ENCODE data around the gene MYBPH.

The MYBPH gene

DNA sequence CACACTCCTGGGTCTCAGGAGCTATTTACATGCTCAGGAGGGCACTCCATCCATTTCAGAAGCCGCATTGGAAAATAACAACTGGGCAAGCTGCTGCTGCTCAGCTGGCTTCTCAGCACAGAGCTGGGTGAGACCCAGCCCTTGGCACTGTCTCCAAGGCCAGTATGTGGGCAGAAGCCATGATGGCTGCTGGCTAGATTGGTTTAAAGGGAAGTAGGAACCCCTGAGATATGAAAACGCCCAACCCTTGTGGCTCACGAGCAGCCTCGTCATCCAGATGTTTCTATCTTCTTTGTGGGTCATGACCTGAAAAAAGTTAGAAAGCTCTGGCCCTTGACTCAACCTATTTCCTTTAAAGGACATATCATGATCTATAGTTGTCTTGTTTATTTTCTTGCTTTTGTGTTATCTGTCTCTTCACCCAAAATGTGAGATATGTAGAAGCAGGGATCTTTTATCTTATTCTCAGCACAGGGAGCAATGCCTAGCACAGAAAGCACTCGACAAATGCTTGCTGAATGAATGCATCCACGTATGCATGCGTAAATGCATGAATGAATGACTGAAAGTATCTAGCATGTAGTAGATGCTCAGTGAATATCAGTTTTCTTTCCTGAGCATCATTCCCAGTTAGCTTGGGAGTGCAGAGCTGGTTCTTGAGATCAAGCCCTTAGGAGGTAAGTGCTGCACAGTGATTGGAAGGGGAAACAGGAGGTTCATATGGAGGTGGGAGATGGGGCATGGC, 11.6 kb downstream of the MYBPH start:
- H3K4me1 ChIP-seq (ENCODE audit: insufficient read depth, low read length), result no peaks in the 10 kb centered on the region
- no peaks in the 10 kb centered on the region for H3K27me3 ChIP-seq (ENCODE audit: insufficient read depth, low read length)
- H2AFZ ChIP-seq (ENCODE audit: low read depth, low read length), result no peak overlapping the region
- no peaks in the 10 kb centered on the region for H3K36me3 ChIP-seq (ENCODE audit: insufficient read depth, low read length)
- H3K9me3 ChIP-seq (ENCODE audit: low read length), result peaks cover 4% of the 10 kb centered on the region
- H3K4me3 ChIP-seq (ENCODE audit: low read length), result no peak overlapping the region

DNA sequence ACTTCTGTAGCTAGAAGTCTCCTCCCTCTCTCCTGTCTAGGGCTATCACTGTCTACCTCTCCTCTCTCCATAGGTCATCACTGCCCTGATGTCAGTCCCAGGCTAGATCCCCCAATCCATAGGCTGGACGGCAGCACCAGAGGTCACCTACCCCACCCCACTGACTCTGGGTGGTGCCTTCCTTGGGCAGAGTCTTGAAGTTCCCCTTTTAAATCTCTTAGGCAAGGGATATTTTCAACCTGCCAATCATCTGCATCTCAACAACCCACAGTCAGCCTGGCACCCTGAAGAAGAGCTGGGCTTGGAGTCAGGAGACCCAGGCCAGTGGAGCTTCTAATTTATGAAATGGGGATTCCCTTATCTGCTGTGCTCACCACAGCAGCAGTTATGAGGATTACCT, 13.2 kb downstream of the MYBPH start:
- H2AFZ ChIP-seq (ENCODE audit: low read depth, low read length), result no peak overlapping the region
- no peaks in the 10 kb centered on the region for H3K36me3 ChIP-seq (ENCODE audit: insufficient read depth, low read length)
- no peaks in the 10 kb centered on the region for H3K27me3 ChIP-seq (ENCODE audit: insufficient read depth, low read length)
- H3K4me1 ChIP-seq (ENCODE audit: insufficient read depth, low read length), result no peaks in the 10 kb centered on the region
- no peak overlapping the region for H3K4me3 ChIP-seq (ENCODE audit: low read length)
- H3K9me3 ChIP-seq (ENCODE audit: low read length), result peaks cover 4% of the 10 kb centered on the region

DNA sequence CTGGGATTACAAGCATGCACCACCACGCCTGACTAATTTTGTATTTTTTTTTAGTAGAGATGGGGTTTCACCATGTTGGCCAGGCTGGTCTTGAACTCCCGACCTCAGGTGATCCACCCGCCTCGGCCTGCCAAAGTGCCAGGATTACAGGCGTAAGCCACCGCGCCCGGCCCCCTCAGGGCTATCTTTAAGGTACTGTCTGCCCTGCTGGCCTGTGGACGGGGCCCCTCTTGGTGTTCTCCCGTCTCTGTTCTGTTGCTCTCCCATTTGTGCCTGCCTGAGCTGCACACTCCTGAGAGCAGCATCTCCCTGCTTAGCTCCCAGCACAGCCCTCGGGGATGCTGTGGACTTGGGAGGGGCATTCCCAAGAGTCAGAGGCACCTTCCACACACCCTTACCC, 13.9 kb downstream of the MYBPH start:
- Histone ChIP-seq H3K36me3 (ENCODE audit: insufficient read depth, low read length) (no peaks in the 10 kb centered on the region), H3K4me1 (ENCODE audit: insufficient read depth, low read length) (no peaks in the 10 kb centered on the region), H3K9me3 (ENCODE audit: low read length) (peaks cover 4% of the 10 kb centered on the region), H3K4me3 (ENCODE audit: low read length) (no peak overlapping the region), H3K27me3 (ENCODE audit: insufficient read depth, low read length) (no peaks in the 10 kb centered on the region), H2AFZ (ENCODE audit: low read depth, low read length) (no peak overlapping the region)

DNA sequence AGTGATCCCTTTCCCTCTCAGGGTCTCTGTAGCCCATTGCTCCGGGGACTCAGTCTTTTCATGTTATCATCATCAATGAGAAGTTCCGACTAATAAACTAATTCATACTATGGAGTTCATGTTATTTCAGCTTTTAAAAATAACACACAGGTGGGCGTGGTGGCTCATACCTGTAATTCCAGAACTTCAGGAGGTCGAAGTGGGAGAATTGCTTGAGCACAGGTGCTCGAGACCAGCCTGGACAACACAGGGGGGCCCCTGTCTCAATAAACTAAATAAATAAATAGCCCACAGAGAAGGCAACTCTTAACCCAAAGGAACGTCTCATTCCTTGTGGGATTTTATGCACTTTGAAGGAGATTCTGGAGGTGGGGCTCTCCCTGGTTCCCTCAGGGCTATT, 14.5 kb downstream of the MYBPH start:
- Histone ChIP-seq H3K36me3 (ENCODE audit: insufficient read depth, low read length) (no peaks in the 10 kb centered on the region), H3K27me3 (ENCODE audit: insufficient read depth, low read length) (no peaks in the 10 kb centered on the region), H3K4me3 (ENCODE audit: low read length) (no peak overlapping the region), H3K9me3 (ENCODE audit: low read length) (peaks cover 3% of the 10 kb centered on the region), H3K4me1 (ENCODE audit: insufficient read depth, low read length) (no peaks in the 10 kb centered on the region), H2AFZ (ENCODE audit: low read depth, low read length) (no peak overlapping the region)

DNA sequence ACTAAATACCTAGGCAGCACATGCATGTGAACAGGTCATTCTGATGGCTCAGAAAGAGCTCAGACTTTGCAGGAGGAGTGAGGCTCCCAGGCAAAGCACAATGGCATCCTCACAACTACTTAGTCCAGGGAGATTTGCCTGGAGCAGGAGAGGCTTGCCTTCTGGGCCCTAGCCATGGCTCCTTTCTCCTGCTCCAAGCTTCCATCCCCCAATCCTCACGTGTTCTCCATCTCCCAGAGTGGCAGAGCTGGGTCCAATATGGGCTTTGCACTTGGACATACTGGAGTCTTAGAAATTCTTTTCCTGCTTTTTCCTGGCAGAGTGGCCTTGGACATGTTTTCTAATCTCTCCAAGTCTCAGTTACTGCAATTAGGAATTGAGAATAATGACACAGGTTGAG, 15.8 kb downstream of the MYBPH start:
- Histone ChIP-seq H2AFZ (ENCODE audit: low read depth, low read length) (no peak overlapping the region), H3K27me3 (ENCODE audit: insufficient read depth, low read length) (no peaks in the 10 kb centered on the region), H3K36me3 (ENCODE audit: insufficient read depth, low read length) (no peaks in the 10 kb centered on the region), H3K4me3 (ENCODE audit: low read length) (no peak overlapping the region), H3K4me1 (ENCODE audit: insufficient read depth, low read length) (no peaks in the 10 kb centered on the region), H3K9me3 (ENCODE audit: low read length) (no peaks in the 10 kb centered on the region)

DNA sequence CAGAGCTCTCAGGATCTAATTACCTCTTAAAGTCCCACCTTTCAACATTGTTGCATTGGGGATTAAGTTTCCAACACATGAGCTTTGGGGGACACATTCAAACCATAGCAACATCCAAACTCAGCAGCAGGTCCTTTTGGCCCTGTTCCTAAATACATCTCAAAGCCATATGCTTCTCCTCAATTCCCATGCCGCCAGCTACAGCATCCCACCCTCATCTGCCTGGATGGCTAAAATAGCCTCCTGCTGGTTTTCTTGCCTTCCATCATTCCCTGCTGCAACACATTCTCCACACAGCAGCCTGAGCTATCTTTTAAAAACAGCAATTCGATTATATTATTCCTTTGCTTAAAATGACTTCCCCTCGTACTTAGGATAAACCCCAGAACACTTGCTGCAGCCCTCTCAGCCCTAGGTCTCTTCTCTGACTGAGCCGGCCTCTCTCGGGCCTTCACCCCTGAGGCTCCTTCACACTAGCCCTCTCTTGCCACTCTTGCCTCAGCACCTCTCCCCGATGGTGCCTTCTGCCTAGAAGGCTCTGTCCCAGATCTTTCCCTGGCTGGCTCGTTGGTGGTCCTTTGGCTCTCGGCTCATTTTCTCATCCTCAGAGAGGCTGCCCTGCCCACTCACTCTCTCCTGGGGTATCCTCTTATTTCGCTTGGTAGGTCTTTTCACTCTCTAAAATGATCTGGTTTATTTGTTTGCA, 16.5 kb downstream of the MYBPH start:
- no peaks in the 10 kb centered on the region for H3K27me3 ChIP-seq (ENCODE audit: insufficient read depth, low read length)
- H3K9me3 ChIP-seq (ENCODE audit: low read length), result no peaks in the 10 kb centered on the region
- no peak overlapping the region for H3K4me3 ChIP-seq (ENCODE audit: low read length)
- H2AFZ ChIP-seq (ENCODE audit: low read depth, low read length), result no peak overlapping the region
- H3K36me3 ChIP-seq (ENCODE audit: insufficient read depth, low read length), result no peaks in the 10 kb centered on the region
- no peaks in the 10 kb centered on the region for H3K4me1 ChIP-seq (ENCODE audit: insufficient read depth, low read length)

DNA sequence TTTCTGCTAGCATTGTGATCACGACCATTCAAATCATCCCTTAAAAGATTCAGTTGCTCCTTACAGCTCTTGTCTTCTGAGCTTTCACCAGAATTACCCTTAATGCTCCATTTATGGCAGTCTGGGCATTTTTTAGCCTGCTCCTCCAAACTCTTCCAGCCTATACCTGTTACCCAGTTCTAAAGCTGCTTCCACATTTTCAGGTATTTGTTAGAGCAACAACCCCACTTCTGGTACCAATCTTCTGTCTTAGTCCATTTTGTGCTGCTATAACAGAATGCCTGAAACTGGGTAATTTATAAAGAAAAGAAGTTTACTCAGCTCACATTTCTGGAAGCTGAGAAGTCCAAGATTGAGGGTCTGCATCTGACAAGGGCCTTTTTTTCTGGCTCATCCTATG, 17.2 kb downstream of the MYBPH start:
- H3K9me3 ChIP-seq (ENCODE audit: low read length), result no peaks in the 10 kb centered on the region
- H3K4me1 ChIP-seq (ENCODE audit: insufficient read depth, low read length), result peaks cover 3% of the 10 kb centered on the region
- H3K27me3 ChIP-seq (ENCODE audit: insufficient read depth, low read length), result no peaks in the 10 kb centered on the region
- H3K36me3 ChIP-seq (ENCODE audit: insufficient read depth, low read length), result no peaks in the 10 kb centered on the region
- no peak overlapping the region for H3K4me3 ChIP-seq (ENCODE audit: low read length)
- no peak overlapping the region for H2AFZ ChIP-seq (ENCODE audit: low read depth, low read length)

DNA sequence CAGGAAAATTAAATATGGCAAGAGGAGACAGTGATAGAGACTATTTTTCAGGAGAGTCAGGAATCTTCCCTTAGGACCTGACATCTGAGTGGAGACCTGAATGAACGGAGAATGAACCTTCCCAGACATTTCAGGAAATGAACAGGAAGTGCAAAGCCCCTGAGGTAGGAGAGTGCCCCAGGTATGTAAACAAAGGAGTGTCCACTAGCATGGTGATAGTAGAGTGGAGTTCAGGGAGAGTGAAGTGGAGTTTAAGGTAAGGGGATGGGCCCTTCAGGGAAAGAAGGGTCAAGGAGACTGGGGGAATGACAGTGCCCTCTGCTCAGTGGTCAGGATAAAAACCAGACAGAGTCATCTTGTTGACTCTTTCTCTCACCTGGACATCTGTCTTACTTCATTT, 19.3 kb downstream of the MYBPH start:
- Histone ChIP-seq H2AFZ (ENCODE audit: low read depth, low read length) (no peak overlapping the region), H3K4me1 (ENCODE audit: insufficient read depth, low read length) (peaks cover 19% of the 10 kb centered on the region), H3K36me3 (ENCODE audit: insufficient read depth, low read length) (no peaks in the 10 kb centered on the region), H3K9me3 (ENCODE audit: low read length) (no peaks in the 10 kb centered on the region), H3K27me3 (ENCODE audit: insufficient read depth, low read length) (no peaks in the 10 kb centered on the region), H3K4me3 (ENCODE audit: low read length) (no peak overlapping the region)

DNA sequence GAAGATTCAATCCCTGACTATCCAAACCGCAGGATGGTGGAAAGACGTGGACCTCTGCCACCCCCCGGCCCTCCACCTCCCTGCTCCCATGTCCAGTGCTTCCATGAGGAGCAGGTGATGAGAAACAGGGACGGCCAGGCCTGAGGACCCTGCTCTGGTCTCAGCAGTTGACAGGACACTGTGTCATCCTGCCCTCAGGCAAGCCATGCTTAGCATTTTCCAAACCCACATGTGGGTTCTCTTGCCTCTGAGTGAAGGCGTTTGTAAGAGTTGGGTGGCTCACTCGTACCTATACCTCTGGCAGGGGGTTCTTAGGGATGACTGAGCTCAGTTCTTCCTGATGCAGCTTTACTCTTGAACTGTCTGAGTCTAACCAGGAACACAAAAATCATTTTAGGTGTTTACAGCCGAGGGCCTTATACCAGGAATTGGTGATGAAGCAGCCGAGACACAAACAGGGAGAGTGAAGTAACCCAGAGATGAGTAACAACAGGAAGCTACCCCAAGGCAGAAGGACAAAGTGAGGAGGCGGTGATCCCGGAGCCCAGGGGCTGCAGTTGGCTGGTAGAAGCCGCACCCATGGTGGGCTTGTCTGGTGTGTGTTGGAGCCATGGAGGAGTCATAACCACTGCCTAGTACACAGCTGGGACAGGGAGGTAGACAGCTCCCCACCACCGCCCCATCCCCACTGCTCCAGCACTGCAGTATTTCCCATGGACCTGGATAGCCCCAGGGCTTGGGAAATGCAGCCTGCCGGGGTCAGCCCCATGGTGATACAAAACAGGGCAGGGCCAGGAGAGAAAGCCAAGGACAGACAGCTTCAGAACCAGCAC, 21.4 kb downstream of the MYBPH start:
- no peaks in the 10 kb centered on the region for H3K36me3 ChIP-seq (ENCODE audit: insufficient read depth, low read length)
- H2AFZ ChIP-seq (ENCODE audit: low read depth, low read length), result no peak overlapping the region
- no peaks in the 10 kb centered on the region for H3K9me3 ChIP-seq (ENCODE audit: low read length)
- peaks cover 19% of the 10 kb centered on the region for H3K4me1 ChIP-seq (ENCODE audit: insufficient read depth, low read length)
- H3K27me3 ChIP-seq (ENCODE audit: insufficient read depth, low read length), result no peaks in the 10 kb centered on the region
- no peak overlapping the region for H3K4me3 ChIP-seq (ENCODE audit: low read length)

DNA sequence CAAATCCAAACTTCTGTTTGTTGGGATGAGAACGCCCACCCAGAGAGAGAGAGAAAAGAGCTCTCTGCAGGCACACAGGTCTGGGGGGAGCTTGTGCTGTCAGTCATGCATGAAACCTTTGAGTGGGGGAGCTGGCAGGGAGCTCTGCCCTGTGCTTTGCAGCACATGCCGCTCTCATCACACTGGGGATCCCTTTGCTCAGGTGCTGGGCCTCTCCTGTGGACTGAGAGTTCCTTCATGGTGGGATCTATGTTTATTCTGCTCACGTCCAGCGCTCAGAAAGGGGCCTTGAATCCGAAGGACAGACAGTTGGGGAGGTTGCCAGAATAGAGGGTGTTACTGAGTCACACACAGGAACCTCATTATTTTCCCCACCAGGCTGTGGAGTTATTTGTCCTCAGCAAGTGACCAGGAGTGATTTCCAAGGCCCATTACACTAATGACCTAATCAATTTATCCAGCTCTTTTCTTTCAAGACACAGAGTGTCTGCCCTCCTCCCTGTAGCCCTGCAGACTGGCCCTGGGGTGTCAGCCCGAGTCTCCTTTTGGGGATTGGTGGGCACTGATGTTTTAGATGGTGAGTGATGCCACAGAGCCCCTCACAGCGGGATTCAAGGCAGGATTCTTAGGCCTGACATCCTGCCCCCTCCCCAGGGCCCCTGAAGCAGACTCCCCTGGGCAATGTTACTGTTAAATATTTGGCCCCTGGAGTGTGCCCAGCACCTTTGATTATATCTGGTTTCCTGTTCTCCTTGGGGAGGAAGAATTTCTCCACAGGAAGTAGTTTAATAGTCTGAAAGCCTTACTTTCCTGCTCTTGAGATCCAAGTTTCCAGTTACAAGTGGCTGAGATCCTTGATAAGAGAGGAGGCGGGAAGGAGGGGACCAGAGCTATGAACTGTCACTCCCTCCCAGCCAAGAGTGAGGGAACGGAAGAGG, 22.3 kb downstream of the MYBPH start:
- Histone ChIP-seq H3K9me3 (ENCODE audit: low read length) (no peaks in the 10 kb centered on the region), H3K4me1 (ENCODE audit: insufficient read depth, low read length) (peaks cover 19% of the 10 kb centered on the region), H3K36me3 (ENCODE audit: insufficient read depth, low read length) (no peaks in the 10 kb centered on the region), H2AFZ (ENCODE audit: low read depth, low read length) (no peak overlapping the region), H3K27me3 (ENCODE audit: insufficient read depth, low read length) (no peaks in the 10 kb centered on the region), H3K4me3 (ENCODE audit: low read length) (no peak overlapping the region)

DNA sequence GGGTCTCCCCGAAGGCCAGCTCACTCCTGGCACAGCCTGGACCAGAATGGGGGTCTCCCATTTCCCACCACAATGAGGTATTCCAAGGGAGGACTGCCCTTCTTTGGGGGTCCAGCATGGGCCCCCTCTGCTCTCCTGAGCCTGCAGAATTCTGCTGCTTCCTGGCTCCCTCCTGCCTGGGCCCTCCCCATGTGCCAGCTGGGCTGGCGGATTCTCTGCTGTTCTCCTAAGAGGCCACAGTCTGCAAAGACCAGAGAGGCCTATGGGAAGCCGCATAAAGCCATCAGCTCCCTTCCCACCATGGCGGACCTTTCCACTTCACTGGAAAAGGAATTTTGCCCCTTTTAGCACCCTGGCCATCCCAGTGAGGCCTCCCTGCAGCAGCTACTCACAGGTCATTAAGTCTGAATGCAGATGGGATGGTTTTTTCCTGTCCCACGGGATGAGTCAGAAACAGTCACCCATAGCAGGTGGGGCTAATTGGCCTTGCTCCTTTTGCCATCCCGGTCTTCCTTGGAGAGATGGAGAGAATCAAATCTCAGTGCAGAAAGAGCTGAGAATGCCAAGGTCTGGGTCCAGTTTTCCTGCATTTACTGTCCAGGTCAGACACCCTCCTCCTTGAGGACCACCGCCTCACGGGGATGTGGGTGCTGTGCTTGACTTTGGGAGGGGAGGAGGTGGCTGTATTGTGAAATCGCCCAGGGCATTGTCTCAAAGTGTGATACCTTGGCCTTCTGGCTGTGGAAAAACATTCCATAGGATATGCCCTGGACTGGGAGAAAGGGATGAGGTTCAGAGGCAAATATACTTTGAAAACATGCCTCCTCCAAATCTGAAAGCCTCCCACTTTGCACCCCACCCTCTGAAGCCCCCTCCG, 23.2 kb downstream of the MYBPH start:
- H3K9me3 ChIP-seq (ENCODE audit: low read length), result no peaks in the 10 kb centered on the region
- H3K4me3 ChIP-seq (ENCODE audit: low read length), result no peak overlapping the region
- H2AFZ ChIP-seq (ENCODE audit: low read depth, low read length), result no peak overlapping the region
- H3K27me3 ChIP-seq (ENCODE audit: insufficient read depth, low read length), result no peaks in the 10 kb centered on the region
- peaks cover 25% of the 10 kb centered on the region for H3K4me1 ChIP-seq (ENCODE audit: insufficient read depth, low read length)
- no peaks in the 10 kb centered on the region for H3K36me3 ChIP-seq (ENCODE audit: insufficient read depth, low read length)

Data from neuron (in vitro differentiated cells).